NAMALWA (cell line): ENCODE data around the gene DIP2C.
"Not testable (repeated sequence)": the region's sequence is repeated elsewhere in the genome, so short reads cannot be mapped to it uniquely, and the experiment has no call there.

Experiments used
- DNase-seq: peaks from one replicate; pipeline ENCODE4 v3.0.0-alpha.2; 2015; ENCODE audit warnings: low spot score

The DIP2C gene, protein sequence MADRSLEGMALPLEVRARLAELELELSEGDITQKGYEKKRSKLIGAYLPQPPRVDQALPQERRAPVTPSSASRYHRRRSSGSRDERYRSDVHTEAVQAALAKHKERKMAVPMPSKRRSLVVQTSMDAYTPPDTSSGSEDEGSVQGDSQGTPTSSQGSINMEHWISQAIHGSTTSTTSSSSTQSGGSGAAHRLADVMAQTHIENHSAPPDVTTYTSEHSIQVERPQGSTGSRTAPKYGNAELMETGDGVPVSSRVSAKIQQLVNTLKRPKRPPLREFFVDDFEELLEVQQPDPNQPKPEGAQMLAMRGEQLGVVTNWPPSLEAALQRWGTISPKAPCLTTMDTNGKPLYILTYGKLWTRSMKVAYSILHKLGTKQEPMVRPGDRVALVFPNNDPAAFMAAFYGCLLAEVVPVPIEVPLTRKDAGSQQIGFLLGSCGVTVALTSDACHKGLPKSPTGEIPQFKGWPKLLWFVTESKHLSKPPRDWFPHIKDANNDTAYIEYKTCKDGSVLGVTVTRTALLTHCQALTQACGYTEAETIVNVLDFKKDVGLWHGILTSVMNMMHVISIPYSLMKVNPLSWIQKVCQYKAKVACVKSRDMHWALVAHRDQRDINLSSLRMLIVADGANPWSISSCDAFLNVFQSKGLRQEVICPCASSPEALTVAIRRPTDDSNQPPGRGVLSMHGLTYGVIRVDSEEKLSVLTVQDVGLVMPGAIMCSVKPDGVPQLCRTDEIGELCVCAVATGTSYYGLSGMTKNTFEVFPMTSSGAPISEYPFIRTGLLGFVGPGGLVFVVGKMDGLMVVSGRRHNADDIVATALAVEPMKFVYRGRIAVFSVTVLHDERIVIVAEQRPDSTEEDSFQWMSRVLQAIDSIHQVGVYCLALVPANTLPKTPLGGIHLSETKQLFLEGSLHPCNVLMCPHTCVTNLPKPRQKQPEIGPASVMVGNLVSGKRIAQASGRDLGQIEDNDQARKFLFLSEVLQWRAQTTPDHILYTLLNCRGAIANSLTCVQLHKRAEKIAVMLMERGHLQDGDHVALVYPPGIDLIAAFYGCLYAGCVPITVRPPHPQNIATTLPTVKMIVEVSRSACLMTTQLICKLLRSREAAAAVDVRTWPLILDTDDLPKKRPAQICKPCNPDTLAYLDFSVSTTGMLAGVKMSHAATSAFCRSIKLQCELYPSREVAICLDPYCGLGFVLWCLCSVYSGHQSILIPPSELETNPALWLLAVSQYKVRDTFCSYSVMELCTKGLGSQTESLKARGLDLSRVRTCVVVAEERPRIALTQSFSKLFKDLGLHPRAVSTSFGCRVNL (N-terminal part only)

DNA sequence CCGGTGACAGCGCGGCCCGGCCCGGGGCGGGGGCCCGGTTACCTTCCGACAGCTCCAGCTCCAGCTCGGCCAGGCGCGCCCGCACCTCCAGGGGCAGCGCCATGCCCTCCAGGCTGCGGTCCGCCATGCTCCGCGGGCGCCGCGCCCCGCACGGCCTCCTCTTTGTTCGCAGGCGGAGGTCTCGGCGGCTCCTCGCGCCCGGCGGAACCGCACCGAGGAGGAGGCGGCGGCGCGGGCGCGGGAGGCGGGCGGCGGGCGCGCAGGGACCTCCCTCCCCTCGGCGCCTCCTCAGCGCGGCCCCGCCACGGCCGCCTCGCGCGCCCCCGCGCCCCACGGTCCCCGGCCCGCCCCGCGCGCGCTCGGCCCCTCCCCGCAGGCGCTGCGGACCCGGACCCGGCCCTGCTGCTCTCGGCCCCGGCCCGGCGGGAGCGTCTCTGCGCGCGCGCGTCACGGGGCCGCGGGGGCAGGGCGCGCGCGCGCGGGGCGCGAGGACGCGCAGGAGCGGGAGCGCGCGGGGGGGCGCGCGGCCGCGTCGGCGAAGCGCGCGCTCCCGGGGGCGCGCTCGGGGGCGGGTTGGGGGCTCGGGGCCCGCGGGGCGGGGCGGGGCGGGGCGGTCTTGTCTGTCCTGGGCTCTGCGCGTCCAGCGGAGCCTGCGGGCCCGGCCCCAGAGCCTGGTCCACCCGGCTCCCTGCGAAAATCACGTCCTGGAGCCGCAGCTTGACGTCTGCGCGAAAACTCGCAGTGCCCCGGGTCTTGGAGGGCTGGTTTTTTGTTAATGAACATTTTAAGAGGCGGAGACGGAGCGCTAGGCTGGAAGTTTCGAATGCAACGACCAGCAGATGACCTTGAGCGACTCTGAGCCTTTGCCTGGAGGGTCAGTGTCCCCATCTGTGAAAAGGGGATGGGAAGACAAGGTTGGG is at the start of gene DIP2C:
Gene DIP2C (minus strand): TSS at position 217 of the 920 bp plus-strand sequence. CDS start 90 bp downstream, at position 127.
- no peak for DNase-seq

DNA sequence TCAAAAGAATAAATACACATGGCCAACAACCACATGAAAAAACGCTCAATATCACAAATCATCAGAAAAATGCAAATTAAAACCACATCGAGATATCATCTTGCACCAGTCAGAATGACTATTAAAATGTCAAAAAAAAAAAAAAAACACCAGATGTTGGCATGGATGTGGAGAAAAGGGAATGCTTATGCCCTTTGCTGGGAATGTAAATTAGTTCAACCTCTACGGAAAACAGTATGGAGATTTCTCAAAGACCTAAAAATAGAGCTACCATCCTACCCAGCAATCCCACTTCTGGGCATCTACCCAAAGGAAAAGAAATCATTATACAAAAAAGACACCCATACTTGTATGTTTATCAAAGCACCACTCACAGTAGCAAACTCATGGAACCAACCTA is 45.0 kb upstream of the DIP2C start:
- DNase-seq = no peak

DNA sequence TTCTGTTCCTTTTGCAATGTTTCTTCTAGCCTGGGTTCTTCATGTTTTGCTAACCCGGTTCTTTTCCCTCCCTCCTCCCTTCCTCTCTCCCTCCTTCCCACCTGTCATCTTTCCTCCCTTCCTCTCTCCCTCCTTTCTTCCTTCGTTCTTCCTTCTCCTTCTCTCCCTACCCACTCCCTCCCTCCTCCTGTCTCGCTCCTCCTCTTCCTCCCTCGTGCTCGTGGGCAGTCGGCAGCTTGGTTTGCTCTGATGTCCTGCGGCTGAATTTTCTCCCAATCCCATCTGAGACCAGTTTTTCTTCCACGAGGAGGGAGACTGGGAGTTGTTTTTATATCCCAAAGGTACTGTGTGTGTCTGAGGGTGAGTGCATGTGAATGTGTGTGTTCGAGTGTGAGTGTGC is 43.6 kb upstream of the DIP2C start:
- no peak for DNase-seq

DNA sequence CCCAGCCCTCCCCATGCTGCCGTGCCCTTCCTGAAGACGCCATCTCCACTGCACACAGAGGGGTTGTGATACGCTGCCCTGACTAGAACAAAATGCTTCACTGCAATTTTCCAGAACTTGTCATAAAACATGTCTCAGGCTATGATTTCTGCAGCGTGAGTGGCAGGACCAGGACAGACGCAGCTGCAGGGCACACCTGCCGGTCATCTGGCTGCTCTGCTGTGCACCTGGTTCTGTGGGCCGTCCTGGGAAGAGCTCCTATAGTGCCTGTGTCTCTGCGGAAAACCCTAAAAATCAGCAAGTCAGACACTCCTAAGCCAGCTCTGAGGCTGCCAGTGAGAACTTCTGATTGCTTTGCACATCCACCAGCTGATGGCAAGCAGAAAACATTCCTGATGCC is 39.7 kb upstream of the DIP2C start:
- no peak for DNase-seq

DNA sequence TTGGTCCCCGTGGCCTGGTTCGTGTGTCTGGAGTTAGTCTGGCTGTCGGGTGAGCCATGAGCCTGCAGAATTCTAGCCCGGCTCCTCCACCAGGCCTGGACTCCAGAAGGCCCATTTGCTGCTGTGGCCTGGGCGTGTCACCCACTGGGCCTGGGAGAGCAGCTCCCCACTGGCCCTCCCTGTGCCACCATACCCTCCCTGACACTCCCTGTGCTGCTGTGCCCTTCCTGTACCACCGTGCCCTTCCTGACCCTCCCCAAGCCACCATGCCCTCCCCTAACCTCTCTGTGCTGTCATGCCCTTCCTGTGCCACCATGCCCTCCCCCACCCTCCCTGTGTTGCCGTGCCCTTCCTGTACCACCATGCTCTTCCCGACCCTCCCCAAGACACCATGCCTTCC is 39.1 kb upstream of the DIP2C start:
- DNase-seq = no peak

DNA sequence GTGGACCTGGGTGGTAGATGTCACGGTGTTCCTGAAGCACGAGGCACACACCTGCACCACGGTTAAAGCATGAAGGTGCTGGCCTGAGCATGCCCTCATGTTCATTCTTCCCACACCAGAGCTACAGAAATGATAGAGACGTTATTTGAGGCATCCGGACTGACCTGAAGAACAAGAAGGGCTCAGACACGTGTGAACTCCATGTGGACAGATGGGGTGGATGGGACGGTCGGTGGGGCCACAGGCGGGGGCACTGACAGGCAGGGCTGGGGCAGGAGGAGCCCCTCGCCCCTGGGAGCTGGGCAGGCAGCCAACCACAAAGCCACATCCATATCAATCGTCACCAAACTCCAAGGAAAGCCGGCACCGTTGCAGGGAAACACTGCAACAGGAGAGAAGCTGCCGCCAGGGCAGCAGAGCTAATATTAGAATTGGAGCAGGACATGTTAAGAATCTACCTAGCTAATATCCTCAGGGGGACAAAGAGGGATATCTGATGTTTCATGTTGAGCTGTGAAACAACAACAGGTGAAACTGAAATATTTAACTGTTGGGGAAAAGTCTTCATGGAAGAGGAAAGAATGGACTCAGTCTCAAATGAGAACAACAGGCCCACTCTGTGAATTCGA is 37.8 kb upstream of the DIP2C start:
- no peak for DNase-seq

DNA sequence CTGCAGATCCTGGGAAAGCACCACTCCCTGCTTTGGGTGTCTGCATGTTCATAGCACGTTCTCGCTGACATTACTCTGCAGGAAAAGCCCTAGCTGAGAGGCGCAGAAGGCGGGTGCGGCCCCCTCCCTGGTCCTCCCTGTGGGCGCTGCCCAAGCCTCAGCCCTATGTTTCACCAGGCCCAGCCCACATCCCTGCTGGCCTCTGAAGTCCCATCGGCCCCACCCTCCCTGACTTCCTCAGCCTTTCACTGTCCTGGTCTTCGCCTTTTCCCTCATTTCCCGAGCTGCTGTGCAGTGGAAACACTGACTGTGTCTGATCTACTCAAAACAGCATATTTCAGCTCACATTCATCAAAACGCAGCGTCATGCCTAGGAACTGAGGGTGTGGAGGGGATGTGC is 36.3 kb upstream of the DIP2C start:
- no peak for DNase-seq

DNA sequence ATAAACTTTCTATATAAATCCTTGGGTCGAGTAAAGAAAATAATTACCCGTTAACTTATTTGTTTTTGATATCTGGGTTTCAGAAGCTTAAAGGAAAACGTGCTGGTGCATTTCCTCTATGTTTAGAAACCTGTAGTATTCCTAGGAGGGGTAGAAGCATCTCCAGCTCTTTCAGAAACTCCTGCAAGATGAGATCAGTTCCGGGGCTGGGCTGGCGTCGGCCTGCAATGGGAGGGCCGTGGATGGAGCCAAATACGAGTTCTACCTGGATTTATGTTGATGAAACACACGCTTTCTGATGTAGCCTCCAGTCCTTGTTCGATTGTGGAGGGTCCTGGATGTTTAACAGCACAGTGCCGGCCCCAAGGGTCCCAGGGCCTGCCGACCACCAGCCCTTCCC is 35.8 kb upstream of the DIP2C start:
- no peak for DNase-seq

DNA sequence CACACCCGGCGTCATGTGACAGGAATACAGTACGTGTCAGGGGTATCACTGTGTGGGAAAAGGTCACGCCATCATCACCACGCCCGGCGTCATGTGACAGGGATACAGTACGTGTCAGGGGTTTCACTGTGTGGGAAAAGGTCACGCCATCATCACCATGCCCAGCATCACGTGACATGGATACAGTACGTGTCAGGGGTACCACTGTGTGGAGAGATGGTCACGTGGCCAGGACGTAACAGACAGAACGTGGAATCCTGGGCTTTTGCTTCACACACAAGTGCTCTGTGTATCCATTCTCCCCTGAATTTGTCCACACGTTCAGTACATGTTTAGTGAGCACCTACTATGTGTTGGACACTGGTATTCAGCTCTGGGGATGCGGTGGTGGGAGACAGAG is 34.5 kb upstream of the DIP2C start:
- DNase-seq = no peak

DNA sequence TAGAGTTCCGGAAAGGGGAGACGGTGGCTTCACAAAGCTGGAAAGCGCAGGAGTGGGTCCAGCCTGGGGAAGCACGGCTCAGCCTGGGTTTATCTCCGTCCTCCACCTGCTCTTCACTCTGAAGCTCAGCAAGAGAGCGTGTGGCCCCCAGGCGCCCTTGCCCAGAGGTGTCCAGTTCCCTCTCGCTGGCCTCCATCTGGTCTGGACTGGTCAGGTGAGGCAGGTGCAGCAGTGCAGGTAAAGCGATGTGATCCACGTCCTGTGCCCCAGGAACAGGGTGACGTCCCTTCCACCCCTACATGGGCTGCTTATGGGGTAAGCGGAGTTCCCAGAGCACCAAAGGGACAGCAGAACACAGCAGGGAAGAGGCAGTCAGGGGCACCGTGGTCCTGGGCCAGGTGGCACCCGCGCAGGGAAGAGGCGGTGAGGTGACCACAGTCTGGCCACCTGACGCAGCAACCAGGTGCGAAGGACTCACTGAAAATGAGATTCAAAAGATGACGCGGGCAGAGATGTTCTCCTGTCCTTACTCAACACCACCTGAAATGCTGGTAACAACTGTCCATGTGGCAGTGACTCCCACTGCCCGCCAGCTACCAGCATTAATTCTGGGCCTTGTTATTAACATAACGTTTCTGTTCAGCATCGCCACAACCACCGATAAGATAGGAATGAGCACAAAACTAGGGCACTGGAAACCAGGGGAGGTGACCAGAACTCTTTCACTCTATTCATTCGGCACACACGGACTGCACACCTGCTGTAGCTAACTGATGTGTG is 33.0 kb upstream of the DIP2C start:
- no peak for DNase-seq

DNA sequence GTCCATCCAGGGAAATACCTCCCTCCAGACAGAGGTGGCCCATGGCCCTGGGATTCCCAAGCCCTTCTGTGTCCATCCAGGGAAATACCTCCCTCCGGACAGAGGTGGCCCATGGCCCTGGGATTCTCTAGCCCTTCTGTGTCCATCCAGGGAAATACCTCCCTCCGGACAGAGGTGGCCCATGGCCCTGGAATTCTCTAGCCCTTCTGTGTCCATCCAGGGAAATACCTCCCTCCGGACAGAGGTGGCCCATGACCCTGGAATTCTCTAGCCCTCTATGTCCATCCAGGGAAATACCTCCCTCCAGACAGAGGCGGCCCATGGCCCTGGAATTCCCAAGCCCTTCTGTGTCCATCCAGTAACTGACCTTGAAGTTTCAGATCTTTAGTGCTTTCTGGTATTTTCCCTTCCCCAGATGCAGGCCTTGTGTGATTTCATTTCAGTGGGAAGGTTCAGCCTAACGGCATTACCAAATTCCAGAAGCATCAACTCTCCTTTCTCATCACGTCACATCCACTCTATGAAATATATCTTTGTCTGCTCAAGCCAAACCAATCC is 28.8 kb upstream of the DIP2C start:
- DNase-seq = no peak

DNA sequence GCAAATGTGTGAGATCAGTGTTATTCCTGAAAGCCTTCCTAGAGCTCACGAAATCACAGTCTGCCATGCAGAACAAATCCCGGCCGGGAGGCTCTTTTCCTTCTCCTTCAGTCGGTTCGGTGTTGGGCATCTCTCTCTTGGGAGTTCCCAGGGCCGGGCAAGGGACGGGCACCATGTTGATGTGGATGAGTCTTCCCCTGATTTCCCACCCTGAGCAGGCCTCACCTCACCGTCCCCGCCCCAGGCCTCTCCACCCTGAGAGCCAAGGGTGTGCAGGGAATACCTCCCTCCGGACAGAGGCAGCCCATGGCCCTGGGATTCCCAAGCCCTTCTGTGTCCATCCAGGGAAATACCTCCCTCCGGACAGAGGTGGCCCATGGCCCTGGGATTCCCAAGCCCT is 28.0 kb upstream of the DIP2C start:
- no peak for DNase-seq

DNA sequence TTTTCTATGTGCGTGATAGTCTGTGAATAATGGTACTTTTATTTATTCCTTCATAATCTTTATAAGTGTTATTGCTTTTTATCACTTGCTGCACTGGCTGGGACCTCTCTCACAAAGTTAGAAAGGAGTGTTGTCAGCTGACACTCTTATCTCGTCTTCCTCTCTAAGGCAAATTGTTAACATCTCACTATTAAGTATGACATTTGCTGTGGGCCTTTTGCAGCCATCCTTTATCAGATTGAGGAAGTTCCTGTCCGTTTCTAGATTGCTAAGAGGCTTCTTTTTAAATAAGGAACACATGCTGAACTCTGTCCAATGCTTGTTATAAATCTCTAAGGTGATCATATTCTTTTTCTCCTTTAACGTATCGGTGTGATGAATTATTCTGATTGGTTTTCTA is 27.4 kb upstream of the DIP2C start:
- no peak for DNase-seq

DNA sequence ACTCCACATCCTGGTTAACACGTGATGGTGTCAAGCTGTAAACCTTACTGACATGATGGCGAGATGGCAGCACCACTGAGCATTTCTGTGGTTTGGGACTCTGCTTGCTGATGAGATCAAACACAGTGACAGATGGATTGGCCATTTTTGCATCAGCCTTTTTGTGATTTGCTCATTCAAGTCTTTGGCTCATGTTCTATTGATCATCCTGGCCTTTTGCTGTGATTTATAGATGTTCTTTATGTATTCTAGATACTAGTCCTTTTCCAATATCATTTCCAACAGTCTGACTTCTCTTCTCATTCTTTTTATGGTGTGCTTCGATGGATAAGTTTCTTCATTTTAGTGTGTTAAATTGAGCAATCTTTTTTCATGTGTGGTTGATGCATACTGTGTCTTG is 24.7 kb upstream of the DIP2C start:
- DNase-seq = no peak

DNA sequence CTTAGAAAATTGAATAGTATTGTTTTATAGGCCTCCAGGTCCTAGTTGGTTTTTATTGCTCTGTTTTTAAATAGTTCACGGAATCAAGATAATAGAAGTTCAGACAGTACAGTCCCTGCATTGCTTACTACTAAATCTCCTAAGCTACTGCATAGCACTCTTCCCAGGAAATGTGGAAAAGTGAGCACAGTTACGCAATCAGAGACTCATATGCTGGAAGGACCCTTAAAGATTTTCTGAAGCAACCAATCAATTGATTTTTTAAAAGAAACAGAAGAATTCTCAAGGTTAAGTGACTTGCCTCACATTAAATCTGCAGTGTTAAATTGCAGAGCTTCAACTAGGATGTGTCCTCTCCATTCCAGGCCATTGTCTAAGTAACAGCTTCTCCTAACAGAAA is 23.1 kb upstream of the DIP2C start:
- DNase-seq = no peak

DNA sequence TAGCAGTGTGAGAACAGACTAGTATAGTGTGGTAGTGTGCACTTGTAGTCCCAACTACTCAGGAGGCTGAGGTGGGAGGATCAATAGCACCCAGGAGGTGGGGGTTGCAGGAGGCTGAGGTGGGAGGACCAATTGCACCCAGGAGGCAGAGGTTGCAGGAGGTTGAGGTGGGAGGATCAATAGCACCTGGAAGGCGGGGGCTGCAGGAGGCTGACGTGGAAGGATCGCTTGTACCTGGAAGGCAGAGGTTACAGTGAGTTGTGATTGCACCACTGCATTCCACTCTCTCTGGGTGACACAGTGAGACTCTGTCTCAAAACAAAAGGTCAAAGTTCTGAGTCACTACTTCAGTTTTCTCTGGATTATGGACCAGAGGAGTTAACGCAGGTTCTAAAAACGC is 22.6 kb upstream of the DIP2C start:
- no peak for DNase-seq

DNA sequence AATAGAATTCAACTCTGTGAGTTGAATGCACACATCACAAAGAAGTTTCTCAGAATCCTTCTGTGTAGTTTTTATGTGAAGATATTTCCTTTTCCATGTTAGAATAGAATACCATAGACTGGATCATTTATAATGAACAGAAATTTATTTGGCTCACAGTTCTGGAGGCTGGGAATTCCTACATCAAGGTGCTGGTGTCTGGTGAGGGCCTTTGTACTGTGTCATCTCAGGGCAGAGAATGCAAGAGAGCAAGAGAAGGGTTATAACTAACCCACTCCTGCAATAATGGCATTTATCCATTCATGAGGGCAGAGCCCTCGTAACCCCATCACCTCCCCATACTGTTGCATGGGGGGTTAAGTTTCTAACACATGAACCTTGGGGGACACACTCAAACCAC is 18.4 kb upstream of the DIP2C start:
- no peak for DNase-seq

DNA sequence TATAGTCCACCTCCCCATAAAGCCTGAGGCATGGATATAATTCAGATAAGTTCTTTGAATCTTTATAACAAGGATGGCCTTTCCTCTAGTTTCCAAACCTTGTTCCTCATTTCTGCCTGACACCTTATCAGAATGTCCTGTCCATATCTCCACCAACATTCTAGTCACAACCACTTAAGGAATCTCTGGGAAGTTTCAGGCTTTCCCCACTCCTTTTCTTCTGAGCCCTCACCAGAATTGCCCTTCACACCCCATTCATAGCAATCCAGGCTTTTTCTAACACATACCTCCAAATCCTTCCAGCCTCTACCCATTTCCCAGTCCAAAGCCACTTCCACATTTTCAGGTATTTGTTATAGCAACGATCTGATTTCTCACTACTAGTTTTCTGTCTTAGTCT is 18.0 kb upstream of the DIP2C start:
- DNase-seq = no peak

DNA sequence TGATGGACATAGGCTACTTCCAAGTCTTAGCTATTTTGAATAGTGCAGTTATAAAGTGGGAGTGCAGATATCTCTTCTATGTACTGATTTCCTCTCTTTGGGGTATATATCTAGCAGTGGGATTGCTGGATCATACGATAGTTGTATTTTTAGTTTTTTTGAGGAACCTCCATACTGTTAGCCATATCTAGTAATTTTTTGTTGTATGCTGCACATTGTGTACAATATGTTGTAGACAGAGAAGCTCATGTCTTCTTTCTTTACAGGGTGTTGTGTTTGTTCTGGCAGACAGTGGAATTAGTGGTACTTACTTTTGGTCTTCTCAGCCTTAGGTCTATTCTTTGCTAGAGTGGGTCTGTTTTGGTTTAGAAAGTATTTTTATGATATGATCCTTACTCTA is 13.7 kb upstream of the DIP2C start:
- no peak for DNase-seq

DNA sequence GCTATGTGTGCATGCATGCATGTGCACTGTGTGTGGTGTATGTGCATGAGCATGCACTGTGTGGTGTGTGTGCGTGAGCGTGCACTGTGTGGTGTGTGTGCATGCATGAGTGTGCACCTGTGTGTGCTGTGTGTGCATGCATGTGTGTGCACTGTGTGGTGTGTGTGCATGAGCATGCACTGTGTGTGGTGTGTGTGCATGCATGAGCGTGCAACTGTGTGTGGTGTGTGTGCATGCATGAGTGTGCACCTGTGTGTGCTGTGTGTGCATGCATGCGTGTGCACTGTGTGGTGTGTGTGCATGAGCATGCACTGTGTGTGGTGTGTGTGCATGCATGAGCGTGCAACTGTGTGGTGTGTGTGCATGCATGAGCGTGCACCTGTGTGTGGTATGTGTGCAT is 10.7 kb upstream of the DIP2C start:
- not testable (repeated sequence) for DNase-seq
